GM21737 (cell line): Measurements from ENCODE around the gene TNRC6C.
"Not testable (repeated sequence)": the region's sequence is repeated elsewhere in the genome, so short reads cannot be mapped to it uniquely, and the experiment has no call there.

Experiments
- ATAC-seq: cut with Tn5 transposase; IDR thresholded peaks from one replicate; pipeline ENCODE4 v1.9.1; 2021; ENCODE audit warnings: mild to moderate bottlenecking, moderate library complexity; ENCODE audit not compliant: unreplicated experiment

TNRC6C gene

GRCh38 chr17:78133971-78134898 lies 175.7 kb downstream of the TNRC6C start:
- ATAC-seq, result no peak

GRCh38 chr17:78134899-78135385 lies 176.4 kb downstream of the TNRC6C start:
- no peak for ATAC-seq

- ATAC-seq, result no peak
These were observed 177.5 kb downstream of the TNRC6C start for GRCh38 chr17:78135858-78136500.

- ATAC-seq, result no peak
These were observed 179.1 kb downstream of the TNRC6C start for GRCh38 chr17:78137392-78138203.

GRCh38 chr17:78138204-78139060 lies 179.9 kb downstream of the TNRC6C start:
- ATAC-seq, result no peak

- ATAC-seq, result not testable (repeated sequence)
These were observed 181.3 kb downstream of the TNRC6C start for GRCh38 chr17:78139861-78140168.

GRCh38 chr17:78140169-78141051 lies 181.9 kb downstream of the TNRC6C start:
- ATAC-seq, result peak; percentile 73

- ATAC-seq, result no peak
These were observed 183.1 kb downstream of the TNRC6C start for GRCh38 chr17:78141437-78142118.

GRCh38 chr17:78142119-78142861 lies 183.8 kb downstream of the TNRC6C start:
- ATAC-seq, result no peak

- ATAC-seq, result no peak
These were observed 185.0 kb downstream of the TNRC6C start for GRCh38 chr17:78143214-78144146.

- ATAC-seq, result no peak
These were observed 185.7 kb downstream of the TNRC6C start for GRCh38 chr17:78144147-78144719.

- ATAC-seq, result no peak
These were observed 186.5 kb downstream of the TNRC6C start for GRCh38 chr17:78144736-78145641.

- ATAC-seq, result no peak
These were observed 188.0 kb downstream of the TNRC6C start for GRCh38 chr17:78146471-78146869.

- ATAC-seq, result no peak
These were observed 188.4 kb downstream of the TNRC6C start for GRCh38 chr17:78146881-78147280.

- no peak for ATAC-seq
These were observed 189.0 kb downstream of the TNRC6C start for GRCh38 chr17:78147315-78147998.
